ENCODE data around the gene NME7. TPM values are rescaled to one million over a fixed set of nuclear protein-coding genes. Genes with fewer than 3 reads are reported as not detected.

The NME7 gene
- total RNA-seq, 1 experiment from 2014 or later = 36.5 TPM

DNA sequence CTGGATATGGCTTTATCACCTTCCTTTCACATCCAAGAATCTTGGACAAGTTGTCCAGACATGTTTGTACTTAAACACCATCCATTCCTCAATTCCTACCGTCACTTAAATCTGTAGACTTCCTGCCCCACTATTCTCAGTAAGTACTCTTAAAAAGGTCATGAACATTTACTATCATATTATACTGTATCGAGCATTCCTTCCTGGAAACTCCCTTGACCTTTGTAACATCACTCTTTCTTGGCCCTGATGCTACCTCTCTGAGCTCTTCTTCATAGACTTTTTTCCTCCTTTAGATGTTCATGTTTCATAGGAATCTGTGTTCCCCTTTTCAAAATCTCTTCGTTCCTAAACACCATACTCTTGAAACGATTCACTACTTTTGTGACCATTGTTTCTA is 15.9 kb upstream of the NME7 start:
- BruUV-seq (replicated peaks) = no TSS peak
- no peak for DNase-seq (ENCODE audit: unreplicated experiment)
- H3K27me3 Mint-ChIP-seq (ENCODE audit: insufficient read depth, unreplicated experiment) = no peaks in the 10 kb centered on the region
- H3K4me3 Mint-ChIP-seq (ENCODE audit: unreplicated experiment) = no peak overlapping the region
- H3K4me1 Mint-ChIP-seq (ENCODE audit: insufficient read depth, unreplicated experiment) = no peaks in the 10 kb centered on the region
- H3K27ac Mint-ChIP-seq (ENCODE audit: low read depth, unreplicated experiment) = no peak overlapping the region
- no peaks in the 10 kb centered on the region for H3K9me3 Mint-ChIP-seq (ENCODE audit: unreplicated experiment)
- H3K36me3 Mint-ChIP-seq (ENCODE audit: insufficient read depth, unreplicated experiment) = peaks cover 37% of the 10 kb centered on the region
- TF ChIP-seq, protein P1, sequence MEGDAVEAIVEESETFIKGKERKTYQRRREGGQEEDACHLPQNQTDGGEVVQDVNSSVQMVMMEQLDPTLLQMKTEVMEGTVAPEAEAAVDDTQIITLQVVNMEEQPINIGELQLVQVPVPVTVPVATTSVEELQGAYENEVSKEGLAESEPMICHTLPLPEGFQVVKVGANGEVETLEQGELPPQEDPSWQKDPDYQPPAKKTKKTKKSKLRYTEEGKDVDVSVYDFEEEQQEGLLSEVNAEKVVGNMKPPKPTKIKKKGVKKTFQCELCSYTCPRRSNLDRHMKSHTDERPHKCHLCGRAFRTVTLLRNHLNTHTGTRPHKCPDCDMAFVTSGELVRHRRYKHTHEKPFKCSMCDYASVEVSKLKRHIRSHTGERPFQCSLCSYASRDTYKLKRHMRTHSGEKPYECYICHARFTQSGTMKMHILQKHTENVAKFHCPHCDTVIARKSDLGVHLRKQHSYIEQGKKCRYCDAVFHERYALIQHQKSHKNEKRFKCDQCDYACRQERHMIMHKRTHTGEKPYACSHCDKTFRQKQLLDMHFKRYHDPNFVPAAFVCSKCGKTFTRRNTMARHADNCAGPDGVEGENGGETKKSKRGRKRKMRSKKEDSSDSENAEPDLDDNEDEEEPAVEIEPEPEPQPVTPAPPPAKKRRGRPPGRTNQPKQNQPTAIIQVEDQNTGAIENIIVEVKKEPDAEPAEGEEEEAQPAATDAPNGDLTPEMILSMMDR (IDR thresholded peaks at IDR 0.05; ENCODE audit: unreplicated experiment) = no peak
- intact Hi-C loops (cut with micrococcal nuclease) = no loop called here
- ChIA-PET CTCF (interaction anchor here (0.9 to 1.1 kb wide), 3 partner anchors 11 to 780 kb away, joined by 3 to 4 read pairs (median 4); no protein-coding TSS in a partner anchor), POLR2A (interaction anchor here (1.0 to 3.1 kb wide), 3 partner anchors 12 to 100 kb away, joined by 3 to 9 read pairs (median 3); partner anchors contain the start of genes BLZF1 and NME7)

DNA sequence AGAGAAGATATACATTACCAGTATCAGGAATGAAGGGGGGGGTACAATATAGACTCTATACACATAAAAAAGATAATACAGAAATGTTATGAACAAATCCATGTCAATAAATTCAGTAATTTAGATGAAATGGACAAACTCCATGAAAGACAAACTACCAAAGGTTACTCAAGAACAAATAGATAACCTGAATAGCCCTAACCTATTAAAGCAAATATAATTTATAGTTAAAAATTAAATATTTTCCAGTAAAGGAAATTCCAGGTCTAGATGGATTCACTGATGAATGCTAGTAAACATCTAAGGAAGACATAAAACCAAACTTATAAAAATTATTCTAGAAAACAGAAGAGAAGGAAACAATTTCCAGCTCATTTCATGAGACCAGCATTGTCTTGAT is 13.6 kb upstream of the NME7 start:
- Mint-ChIP-seq H3K27ac (ENCODE audit: low read depth, unreplicated experiment) (no peak overlapping the region), H3K4me3 (ENCODE audit: unreplicated experiment) (no peak overlapping the region), H3K4me1 (ENCODE audit: insufficient read depth, unreplicated experiment) (no peaks in the 10 kb centered on the region), H3K27me3 (ENCODE audit: insufficient read depth, unreplicated experiment) (no peaks in the 10 kb centered on the region), H3K36me3 (ENCODE audit: insufficient read depth, unreplicated experiment) (peaks cover 34% of the 10 kb centered on the region), H3K9me3 (ENCODE audit: unreplicated experiment) (no peaks in the 10 kb centered on the region)
- CTCF ChIA-PET = interaction anchor here (0.6 to 0.7 kb wide), 2 partner anchors 98 to 701 kb away, joined by 3 to 4 read pairs; no protein-coding TSS in a partner anchor
- intact Hi-C loops (cut with micrococcal nuclease) = no loop called here
- DNase-seq (ENCODE audit: unreplicated experiment) = no peak
- TF ChIP-seq, protein P1 (IDR thresholded peaks at IDR 0.05; ENCODE audit: unreplicated experiment) = no peak
- no TSS peak for BruUV-seq (replicated peaks)
- POLR2A ChIA-PET = no interaction called here

DNA sequence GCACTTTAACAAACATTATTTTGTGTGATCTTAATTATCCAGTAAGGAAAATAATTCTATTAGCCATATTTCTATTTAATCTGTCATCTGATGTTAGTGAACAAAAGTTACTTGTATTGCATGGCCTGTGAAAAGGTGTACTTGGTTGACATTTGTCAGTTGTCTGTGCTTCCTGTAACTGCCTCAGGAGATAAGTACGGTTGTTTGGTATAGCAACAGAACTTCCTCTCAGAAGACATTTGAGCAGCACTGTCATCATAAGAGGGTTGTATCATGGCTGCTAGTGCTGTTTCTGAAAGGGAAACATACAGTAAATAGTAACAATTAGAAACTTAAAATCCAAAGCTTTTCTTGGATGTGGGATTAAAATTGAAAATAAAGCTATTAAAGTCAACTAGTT is 3.8 kb upstream of the NME7 start:
- no peak overlapping the region for H3K27ac Mint-ChIP-seq (ENCODE audit: low read depth, unreplicated experiment)
- ChIA-PET POLR2A (interaction anchor here (0.6 to 1.1 kb wide), 7 partner anchors 11 to 865 kb away, joined by 3 to 4 read pairs (median 3); no protein-coding TSS in a partner anchor), CTCF (interaction anchor here (0.7 to 1.9 kb wide), 3 partner anchors 23 to 768 kb away, joined by 3 to 10 read pairs (median 3); no protein-coding TSS in a partner anchor)
- TF ChIP-seq, protein P1 (IDR thresholded peaks at IDR 0.05; ENCODE audit: unreplicated experiment) = no peak
- no peak for DNase-seq (ENCODE audit: unreplicated experiment)
- no peaks in the 10 kb centered on the region for H3K27me3 Mint-ChIP-seq (ENCODE audit: insufficient read depth, unreplicated experiment)
- no peaks in the 10 kb centered on the region for H3K9me3 Mint-ChIP-seq (ENCODE audit: unreplicated experiment)
- peaks cover 13% of the 10 kb centered on the region for H3K4me1 Mint-ChIP-seq (ENCODE audit: insufficient read depth, unreplicated experiment)
- peaks cover 41% of the 10 kb centered on the region for H3K36me3 Mint-ChIP-seq (ENCODE audit: insufficient read depth, unreplicated experiment)
- BruUV-seq (replicated peaks) = no TSS peak
- intact Hi-C loops (cut with micrococcal nuclease) = no loop called here
- H3K4me3 Mint-ChIP-seq (ENCODE audit: unreplicated experiment) = no peak overlapping the region

DNA sequence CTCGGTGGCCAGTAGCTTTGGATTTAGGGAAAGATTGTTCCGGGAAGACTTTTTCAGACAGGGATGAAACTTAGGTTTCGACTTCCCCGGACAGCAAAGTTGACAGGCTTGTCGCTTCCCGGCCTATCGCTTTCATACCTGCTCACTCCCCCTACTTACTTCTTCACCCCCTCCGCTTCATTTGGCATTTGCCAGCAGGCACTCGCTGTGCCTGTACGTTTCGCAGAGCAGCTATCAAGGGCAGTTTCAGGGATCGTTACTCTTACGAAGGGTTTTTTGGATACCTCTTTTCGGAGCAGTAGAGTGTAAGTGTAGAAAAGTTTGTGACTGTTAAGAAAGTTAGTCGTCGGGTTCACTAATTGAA is 791 bp upstream of the NME7 start:
- no peak for DNase-seq (ENCODE audit: unreplicated experiment)
- BruUV-seq (replicated peaks) = TSS peak; percentile 48
- H3K9me3 Mint-ChIP-seq (ENCODE audit: unreplicated experiment) = no peaks in the 10 kb centered on the region
- peaks cover 21% of the 10 kb centered on the region for H3K4me1 Mint-ChIP-seq (ENCODE audit: insufficient read depth, unreplicated experiment)
- no peak overlapping the region for H3K27ac Mint-ChIP-seq (ENCODE audit: low read depth, unreplicated experiment)
- ChIA-PET CTCF (interaction anchor here (0.6 to 3.5 kb wide), 17 partner anchors 8 to 1134 kb away, joined by 3 to 16 read pairs (median 4); a partner anchor contains a TSS), POLR2A (interaction anchor here (0.6 to 4.0 kb wide), 35 partner anchors 9 to 1433 kb away, joined by 3 to 51 read pairs (median 5); partner anchors contain the start of genes ATP1B1, DCAF6, METTL18 and MPC2)
- no peaks in the 10 kb centered on the region for H3K27me3 Mint-ChIP-seq (ENCODE audit: insufficient read depth, unreplicated experiment)
- intact Hi-C loops (cut with micrococcal nuclease) = loop anchor here (1.0 to 10.0 kb wide), 5 partner anchors 178 to 731 kb away; partner anchors contain the start of gene METTL18
- no peak overlapping the region for H3K4me3 Mint-ChIP-seq (ENCODE audit: unreplicated experiment)
- H3K36me3 Mint-ChIP-seq (ENCODE audit: insufficient read depth, unreplicated experiment) = peaks cover 26% of the 10 kb centered on the region
- TF ChIP-seq, protein P1 (IDR thresholded peaks at IDR 0.05; ENCODE audit: unreplicated experiment) = no peak

Measured in MCF 10A (cell line).